ENCODE data around the gene UACA. TPM values are rescaled to one million over a fixed set of nuclear protein-coding genes. Genes with fewer than 3 reads are reported as not detected.

The UACA gene
- total RNA-seq, 2 donors from 2014 or later: 49.7 to 67.1 TPM

- no peak for DNase-seq
- no peak for TF ChIP-seq CTCF (conservative IDR thresholded peaks at IDR 0.05)
- peaks cover 21% of the 10 kb centered on the region for H3K4me1 Mint-ChIP-seq
- 66 to 73% methylated on average over 4 of the region's 4 CpGs for whole genome bisulfite sequencing, 2 experiments (ENCODE audit: insufficient coverage in 1 of 2, insufficient read length in 1 of 2)
- no peak overlapping the region for H3K27ac Mint-ChIP-seq
- peaks cover 3% of the 10 kb centered on the region for H3K27me3 Mint-ChIP-seq (ENCODE audit: insufficient read depth)
- H3K4me3 Mint-ChIP-seq: no peak overlapping the region
- Histone ChIP-seq H3K36me3 (ENCODE audit: control insufficient read depth, insufficient read depth, low read length) (peaks cover 4% of the 10 kb centered on the region), H3K4me3 (ENCODE audit: low read length) (no peak overlapping the region), H3K9ac (ENCODE audit: extremely low read depth, low read length, poor library complexity, severe bottlenecking) (no peak overlapping the region), H3K9me3 (ENCODE audit: control insufficient read depth, low read length) (no peaks in the 10 kb centered on the region), H3K4me1 (ENCODE audit: control insufficient read depth, insufficient read depth, low read length) (peaks cover 4% of the 10 kb centered on the region), H3K27ac (ENCODE audit: low read depth, low read length) (no peak overlapping the region), H3K27me3 (ENCODE audit: control insufficient read depth, insufficient read depth, low read length, poor library complexity, severe bottlenecking) (no peaks in the 10 kb centered on the region)
- H3K36me3 Mint-ChIP-seq (ENCODE audit: low read depth): no peaks in the 10 kb centered on the region
- H3K9me3 Mint-ChIP-seq: no peaks in the 10 kb centered on the region
Observed at GRCh38 chr15:70753101-70753829, 10.1 kb downstream of the UACA start.

- H3K4me1 Mint-ChIP-seq: peaks cover 10% of the 10 kb centered on the region
- Histone ChIP-seq H3K4me1 (ENCODE audit: control insufficient read depth, insufficient read depth, low read length) (no peaks in the 10 kb centered on the region), H3K27me3 (ENCODE audit: control insufficient read depth, insufficient read depth, low read length, poor library complexity, severe bottlenecking) (no peaks in the 10 kb centered on the region), H3K4me3 (ENCODE audit: low read length) (no peak overlapping the region), H3K9me3 (ENCODE audit: control insufficient read depth, low read length) (no peaks in the 10 kb centered on the region), H3K27ac (ENCODE audit: low read depth, low read length) (no peak overlapping the region), H3K36me3 (ENCODE audit: control insufficient read depth, insufficient read depth, low read length) (peaks cover 4% of the 10 kb centered on the region), H3K9ac (ENCODE audit: extremely low read depth, low read length, poor library complexity, severe bottlenecking) (no peak overlapping the region)
- 70 to 100% methylated on average over 1 to 2 of the region's 4 CpGs for WGBS, 2 experiments (ENCODE audit: insufficient coverage in 1 of 2, insufficient read length in 1 of 2)
- no peak for TF ChIP-seq CTCF (conservative IDR thresholded peaks at IDR 0.05)
- no peak for DNase-seq
- H3K9me3 Mint-ChIP-seq: no peaks in the 10 kb centered on the region
- no peak overlapping the region for H3K4me3 Mint-ChIP-seq
- H3K36me3 Mint-ChIP-seq (ENCODE audit: low read depth): no peaks in the 10 kb centered on the region
- no peaks in the 10 kb centered on the region for H3K27me3 Mint-ChIP-seq (ENCODE audit: insufficient read depth)
- no peak overlapping the region for H3K27ac Mint-ChIP-seq
Observed at GRCh38 chr15:70752193-70752635, 11.1 kb downstream of the UACA start.

- Histone ChIP-seq H3K9ac (ENCODE audit: extremely low read depth, low read length, poor library complexity, severe bottlenecking) (no peak overlapping the region), H3K27ac (ENCODE audit: low read depth, low read length) (no peak overlapping the region), H3K9me3 (ENCODE audit: control insufficient read depth, low read length) (no peaks in the 10 kb centered on the region), H3K4me1 (ENCODE audit: control insufficient read depth, insufficient read depth, low read length) (no peaks in the 10 kb centered on the region), H3K36me3 (ENCODE audit: control insufficient read depth, insufficient read depth, low read length) (peaks cover 4% of the 10 kb centered on the region), H3K4me3 (ENCODE audit: low read length) (no peak overlapping the region), H3K27me3 (ENCODE audit: control insufficient read depth, insufficient read depth, low read length, poor library complexity, severe bottlenecking) (no peaks in the 10 kb centered on the region)
- 91 to 95% methylated on average over 7 to 8 of the region's 8 CpGs for WGBS, 2 experiments (ENCODE audit: insufficient coverage in 1 of 2, insufficient read length in 1 of 2)
- Mint-ChIP-seq H3K4me1 (peaks cover 10% of the 10 kb centered on the region), H3K36me3 (ENCODE audit: low read depth) (peaks cover 5% of the 10 kb centered on the region), H3K9me3 (peaks cover 3% of the 10 kb centered on the region), H3K4me3 (no peak overlapping the region), H3K27ac (no peak overlapping the region), H3K27me3 (ENCODE audit: insufficient read depth) (no peaks in the 10 kb centered on the region)
- no peak for TF ChIP-seq CTCF (conservative IDR thresholded peaks at IDR 0.05)
- DNase-seq: no peak
Observed at GRCh38 chr15:70750203-70750869, 13.0 kb downstream of the UACA start.
